Measurements from ENCODE around the gene ZNF583.

- TF ChIP-seq, protein P1, sequence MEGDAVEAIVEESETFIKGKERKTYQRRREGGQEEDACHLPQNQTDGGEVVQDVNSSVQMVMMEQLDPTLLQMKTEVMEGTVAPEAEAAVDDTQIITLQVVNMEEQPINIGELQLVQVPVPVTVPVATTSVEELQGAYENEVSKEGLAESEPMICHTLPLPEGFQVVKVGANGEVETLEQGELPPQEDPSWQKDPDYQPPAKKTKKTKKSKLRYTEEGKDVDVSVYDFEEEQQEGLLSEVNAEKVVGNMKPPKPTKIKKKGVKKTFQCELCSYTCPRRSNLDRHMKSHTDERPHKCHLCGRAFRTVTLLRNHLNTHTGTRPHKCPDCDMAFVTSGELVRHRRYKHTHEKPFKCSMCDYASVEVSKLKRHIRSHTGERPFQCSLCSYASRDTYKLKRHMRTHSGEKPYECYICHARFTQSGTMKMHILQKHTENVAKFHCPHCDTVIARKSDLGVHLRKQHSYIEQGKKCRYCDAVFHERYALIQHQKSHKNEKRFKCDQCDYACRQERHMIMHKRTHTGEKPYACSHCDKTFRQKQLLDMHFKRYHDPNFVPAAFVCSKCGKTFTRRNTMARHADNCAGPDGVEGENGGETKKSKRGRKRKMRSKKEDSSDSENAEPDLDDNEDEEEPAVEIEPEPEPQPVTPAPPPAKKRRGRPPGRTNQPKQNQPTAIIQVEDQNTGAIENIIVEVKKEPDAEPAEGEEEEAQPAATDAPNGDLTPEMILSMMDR (IDR thresholded peaks at IDR 0.05), result no peak
- no peak for TF ChIP-seq POLR2A (IDR thresholded peaks at IDR 0.05)
Observed at GRCh38 chr19:56377105-56377924, 26.8 kb upstream of the ZNF583 start.
